ENCODE measurements around the gene MALAT1. TPM values are rescaled to one million over a fixed set of nuclear protein-coding genes. Genes with fewer than 3 reads are reported as not detected.

The MALAT1 gene
- total and polyA plus RNA-seq, 2 of the 13 experiments (the other 11 are each of a cell fraction or from before 2014, with no cell fraction given): 143 to 1,237 TPM

DNA sequence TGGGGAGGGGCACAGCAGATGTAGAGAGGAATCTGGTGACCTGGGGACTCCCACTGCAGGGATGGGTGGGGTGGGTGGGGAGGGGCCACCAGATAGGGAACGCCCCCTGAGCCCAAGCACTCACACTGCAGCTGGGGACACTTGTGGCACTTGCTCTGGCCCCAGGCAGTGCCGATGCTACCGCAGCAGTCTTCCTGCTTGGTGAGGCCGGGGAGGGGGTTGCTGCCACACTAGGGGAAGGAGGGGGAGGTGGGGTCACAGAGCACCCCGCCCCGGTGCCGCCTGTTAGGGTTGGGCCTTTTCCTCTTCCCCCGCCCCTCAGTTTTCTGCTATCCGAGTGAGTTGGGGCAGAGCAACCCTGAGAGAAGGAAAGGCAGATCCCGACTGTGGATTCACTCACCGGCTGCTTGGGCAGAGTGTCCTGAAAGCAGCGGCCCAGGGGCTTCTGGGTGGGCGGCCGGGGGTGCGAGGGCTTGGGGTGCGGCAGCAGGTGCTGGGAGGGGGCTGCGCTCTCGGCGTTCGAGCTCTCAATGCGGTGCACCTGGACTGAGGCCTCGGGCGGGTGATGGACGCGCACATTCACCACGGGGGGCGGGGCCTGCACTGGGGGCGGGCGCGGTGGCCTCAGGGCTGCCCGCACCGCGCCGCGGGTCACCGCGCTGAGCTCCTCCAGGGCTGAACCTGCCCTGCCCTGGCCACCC lies 54.6 kb downstream of the MALAT1 start:
- Histone ChIP-seq H3K9me3 (ENCODE audit: low read length) (no peaks in the 10 kb centered on the region), H3K79me2 (ENCODE audit: insufficient read depth, low read length) (peaks cover 8% of the 10 kb centered on the region), H3K27me3 (ENCODE audit: control insufficient read depth in 1 of 2, insufficient read depth in 2 of 2, low read length in 2 of 2) (no peaks in the 10 kb centered on the region), H3K9ac (ENCODE audit: insufficient read depth, low read depth, low read length) (no peak overlapping the region), H3K4me2 (ENCODE audit: low read depth, low read length) (no peak overlapping the region), H3K4me1 (ENCODE audit: insufficient read depth, low read length) (peaks cover 57% of the 10 kb centered on the region), H3K36me3 (replicated peaks in 1 of 2; ENCODE audit: control insufficient read depth in 1 of 2, insufficient read depth in 2 of 2, low read length in 2 of 2) (peaks cover 3 to 5% of the 10 kb centered on the region in 2 experiments; a peak in 2 of 5 replicates), H2AFZ (ENCODE audit: low read length) (no peak overlapping the region), H3K4me3 (replicated peaks in 1 of 3; ENCODE audit: insufficient read depth in 1 of 3, low read depth in 2 of 3, low read length in 3 of 3) (no peak overlapping the region), H4K20me1 (ENCODE audit: insufficient read depth, low read length) (peaks cover 10% of the 10 kb centered on the region; the same call in 1 of the 2 replicates), H3K27ac (ENCODE audit: extremely low read length, insufficient read depth, low read length) (no peak overlapping the region)
- no peak for TF ChIP-seq RNF2 (conservative IDR thresholded peaks at IDR 0.05; ENCODE audit: low read depth)
- TF ChIP-seq SP1 (IDR thresholded peaks at IDR 0.05): no peak
- no peak for TF ChIP-seq SP1 (CRISPR knock-in tag; IDR thresholded peaks at IDR 0.05)
- TF ChIP-seq ESRRA (CRISPR knock-in tag; IDR thresholded peaks at IDR 0.05; ENCODE audit: low read depth): no peak
- no peak for TF ChIP-seq TMF1 (CRISPR knock-in tag; IDR thresholded peaks at IDR 0.05; ENCODE audit: low read depth)
- TF ChIP-seq CHD4 (IDR thresholded peaks at IDR 0.05; ENCODE audit: borderline replicate concordance, low read length): no peak
- TF ChIP-seq, protein P1, sequence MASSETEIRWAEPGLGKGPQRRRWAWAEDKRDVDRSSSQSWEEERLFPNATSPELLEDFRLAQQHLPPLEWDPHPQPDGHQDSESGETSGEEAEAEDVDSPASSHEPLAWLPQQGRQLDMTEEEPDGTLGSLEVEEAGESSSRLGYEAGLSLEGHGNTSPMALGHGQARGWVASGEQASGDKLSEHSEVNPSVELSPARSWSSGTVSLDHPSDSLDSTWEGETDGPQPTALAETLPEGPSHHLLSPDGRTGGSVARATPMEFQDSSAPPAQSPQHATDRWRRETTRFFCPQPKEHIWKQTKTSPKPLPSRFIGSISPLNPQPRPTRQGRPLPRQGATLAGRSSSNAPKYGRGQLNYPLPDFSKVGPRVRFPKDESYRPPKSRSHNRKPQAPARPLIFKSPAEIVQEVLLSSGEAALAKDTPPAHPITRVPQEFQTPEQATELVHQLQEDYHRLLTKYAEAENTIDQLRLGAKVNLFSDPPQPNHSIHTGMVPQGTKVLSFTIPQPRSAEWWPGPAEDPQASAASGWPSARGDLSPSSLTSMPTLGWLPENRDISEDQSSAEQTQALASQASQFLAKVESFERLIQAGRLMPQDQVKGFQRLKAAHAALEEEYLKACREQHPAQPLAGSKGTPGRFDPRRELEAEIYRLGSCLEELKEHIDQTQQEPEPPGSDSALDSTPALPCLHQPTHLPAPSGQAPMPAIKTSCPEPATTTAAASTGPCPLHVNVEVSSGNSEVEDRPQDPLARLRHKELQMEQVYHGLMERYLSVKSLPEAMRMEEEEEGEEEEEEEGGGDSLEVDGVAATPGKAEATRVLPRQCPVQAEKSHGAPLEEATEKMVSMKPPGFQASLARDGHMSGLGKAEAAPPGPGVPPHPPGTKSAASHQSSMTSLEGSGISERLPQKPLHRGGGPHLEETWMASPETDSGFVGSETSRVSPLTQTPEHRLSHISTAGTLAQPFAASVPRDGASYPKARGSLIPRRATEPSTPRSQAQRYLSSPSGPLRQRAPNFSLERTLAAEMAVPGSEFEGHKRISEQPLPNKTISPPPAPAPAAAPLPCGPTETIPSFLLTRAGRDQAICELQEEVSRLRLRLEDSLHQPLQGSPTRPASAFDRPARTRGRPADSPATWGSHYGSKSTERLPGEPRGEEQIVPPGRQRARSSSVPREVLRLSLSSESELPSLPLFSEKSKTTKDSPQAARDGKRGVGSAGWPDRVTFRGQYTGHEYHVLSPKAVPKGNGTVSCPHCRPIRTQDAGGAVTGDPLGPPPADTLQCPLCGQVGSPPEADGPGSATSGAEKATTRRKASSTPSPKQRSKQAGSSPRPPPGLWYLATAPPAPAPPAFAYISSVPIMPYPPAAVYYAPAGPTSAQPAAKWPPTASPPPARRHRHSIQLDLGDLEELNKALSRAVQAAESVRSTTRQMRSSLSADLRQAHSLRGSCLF (CRISPR knock-in tag; IDR thresholded peaks at IDR 0.05; ENCODE audit: borderline replicate concordance): no peak
- ATAC-seq: no peak
- intact Hi-C loops (cut with micrococcal nuclease; ENCODE audit: unreplicated experiment): no loop called here
- 97% methylated on average over 30 of the region's 37 CpGs for WGBS (ENCODE audit: low lambda C conversion rate)
- no peak for FAIRE-seq
- BruUV-seq (replicated peaks): no TSS peak
- in situ Hi-C loops (cut with HindIII; ENCODE audit: extremely low pct_ligation_motif_present, low pct_unique_long_range_greater_than_20kb): loop anchor here (10.0 kb wide), 1 partner anchor 301 kb away; the partner anchor contains the start of gene CFL1
- ChIA-PET POLR2A (no interaction called here), CTCF (ENCODE audit: low intra/inter-chr PET ratio, low total read pairs) (no interaction called here)
- no peak for DNase-seq (ENCODE audit: low spot score)

Data from HepG2 (cell line).